Neuronal stem cell (in vitro differentiated cells): ENCODE data around the gene KBTBD8.

Experiments
- DNase-seq: peaks from one replicate; pipeline ENCODE4 v3.0.0-alpha.2; 2013; ENCODE audit warnings: low spot score
- H2AFZ ChIP-seq: one replicate; pipeline ENCODE4 v1.6.1; 2013; ENCODE audit warnings: mild to moderate bottlenecking, low read length, inconsistent platforms
- H2AK5ac ChIP-seq: 2 replicates; pipeline ENCODE4 v1.6.1; 2013; ENCODE audit warnings: low read depth, mild to moderate bottlenecking, inconsistent platforms, low read length, moderate library complexity, mixed read lengths
- H2BK120ac ChIP-seq: 2 replicates; pipeline ENCODE4 v1.6.1; 2013; ENCODE audit warnings: low read depth, mild to moderate bottlenecking, inconsistent platforms, low read length, moderate library complexity, mixed read lengths
- H2BK12ac ChIP-seq: one replicate; pipeline ENCODE4 v1.6.1; 2013; ENCODE audit warnings: low read length, inconsistent platforms
- H2BK15ac ChIP-seq: 2 replicates; pipeline ENCODE4 v1.6.1; 2013; ENCODE audit warnings: mild to moderate bottlenecking, low read length, inconsistent platforms, mixed read lengths
- H2BK5ac ChIP-seq: one replicate; pipeline ENCODE4 v1.6.1; 2013; ENCODE audit warnings: inconsistent platforms, mild to moderate bottlenecking, low read length, moderate library complexity
- H3K14ac ChIP-seq: one replicate; pipeline ENCODE4 v1.6.1; 2013; ENCODE audit warnings: low read length, inconsistent platforms
- H3K18ac ChIP-seq: 2 replicates; pipeline ENCODE4 v1.6.1; 2013; ENCODE audit warnings: low read length, inconsistent platforms
- H3K23ac ChIP-seq: 2 replicates; pipeline ENCODE4 v1.6.1; 2013; ENCODE audit warnings: low read depth, mild to moderate bottlenecking, mixed read lengths, low read length, inconsistent platforms; ENCODE audit not compliant: poor library complexity
- H3K27ac ChIP-seq: replicated peaks from 3 replicates; pipeline ENCODE4 v1.5.1; 2013; ENCODE audit warnings: low read length, inconsistent platforms
- H3K27me3 ChIP-seq, 3 experiments: 2 replicates each; pipeline ENCODE4 v1.6.1; 2013; ENCODE audit warnings: low read length in 3 of 3, mild to moderate bottlenecking in 2 of 3, inconsistent platforms in 1 of 3, low read depth in 1 of 3, mixed read lengths in 1 of 3, moderate library complexity in 1 of 3; ENCODE audit not compliant: control insufficient read depth in 3 of 3, insufficient read depth in 3 of 3
- H3K36me3 ChIP-seq, 2 donors: replicated peaks in 1 of 2; 2 replicates each; pipeline ENCODE4 v1.6.1; 2013; ENCODE audit warnings: low read length in 2 of 2; ENCODE audit not compliant: control insufficient read depth in 2 of 2, insufficient read depth in 2 of 2
- H3K4ac ChIP-seq: 2 replicates; pipeline ENCODE4 v1.6.1; 2013; ENCODE audit warnings: inconsistent platforms, mild to moderate bottlenecking, low read length, moderate library complexity
- H3K4me1 ChIP-seq, 2 donors: 1 replicate in 1 of 2; 2 replicates in 1 of 2; pipeline ENCODE4 v1.6.1; 2013; ENCODE audit warnings: low read length in 2 of 2, low read depth in 1 of 2; ENCODE audit not compliant: control insufficient read depth in 2 of 2, insufficient read depth in 1 of 2
- H3K4me2 ChIP-seq: one replicate; pipeline ENCODE4 v1.6.1; 2013; ENCODE audit warnings: mild to moderate bottlenecking, low read length, inconsistent platforms; ENCODE audit not compliant: insufficient read depth, poor library complexity, severe bottlenecking
- H3K4me3 ChIP-seq, 2 donors: 2 replicates each; pipeline ENCODE4 v1.5.1; 2013; ENCODE audit warnings: low read length in 2 of 2, mild to moderate bottlenecking in 2 of 2, inconsistent platforms in 1 of 2, moderate library complexity in 1 of 2
- H3K79me1 ChIP-seq: one replicate; pipeline ENCODE4 v1.6.1; 2013; ENCODE audit warnings: low read depth, mild to moderate bottlenecking, inconsistent platforms, low read length, moderate library complexity
- H3K9ac ChIP-seq: one replicate; pipeline ENCODE4 v1.6.1; 2013; ENCODE audit warnings: mild to moderate bottlenecking, low read depth, low read length, inconsistent platforms; ENCODE audit not compliant: poor library complexity
- H3K9me3 ChIP-seq, 2 donors: replicated peaks in 1 of 2; 2 replicates each; pipeline versions ENCODE3 to v1.6.1; 2013; ENCODE audit warnings: low read length in 2 of 2, mild to moderate bottlenecking in 2 of 2, inconsistent platforms in 1 of 2, low read depth in 1 of 2, mixed read lengths in 1 of 2, moderate library complexity in 1 of 2; ENCODE audit not compliant: control insufficient read depth in 2 of 2, insufficient read depth in 1 of 2
- H4K8ac ChIP-seq: one replicate; pipeline ENCODE4 v1.6.1; 2013; ENCODE audit warnings: low read depth, mild to moderate bottlenecking, inconsistent platforms, low read length, moderate library complexity
- H4K91ac ChIP-seq: one replicate; pipeline ENCODE4 v1.6.1; 2013; ENCODE audit warnings: low read length, low read depth, mild to moderate bottlenecking, inconsistent platforms; ENCODE audit not compliant: poor library complexity
- WGBS, 2 donors: extraction: QIAGEN DNeasy Blood & Tissue Kit; methylation state at CpG; one replicate each; pipeline ENCODE4 v1.1.7; 2013; ENCODE audit warnings: missing lambda C conversion rate in 2 of 2, mixed read lengths in 1 of 2; ENCODE audit not compliant: insufficient read length in 2 of 2, insufficient replicate concordance in 1 of 2; ENCODE audit errors: extremely low coverage in 2 of 2; 5-methylcytosine and 5-hydroxymethylcytosine counted together

The KBTBD8 gene

GRCh38 chr3:67045711-67046465, 47.8 kb downstream of the KBTBD8 start:
- Histone ChIP-seq H3K27ac (no peak overlapping the region), H4K8ac (no peak overlapping the region), H3K23ac (no peak overlapping the region), H4K91ac (no peak overlapping the region), H2BK12ac (no peak overlapping the region), H3K4me2 (no peak overlapping the region), H3K4me1 (no peaks in the 10 kb centered on the region), H3K4me3 (no peak overlapping the region), H2BK5ac (no peak overlapping the region), H2AK5ac (no peak overlapping the region), H3K27me3 (no peaks in the 10 kb centered on the region), H2AFZ (no peak overlapping the region), H3K36me3 (no peaks in the 10 kb centered on the region), H3K14ac (no peak overlapping the region), H3K79me1 (no peaks in the 10 kb centered on the region), H3K4ac (no peak overlapping the region), H3K9ac (no peak overlapping the region), H2BK120ac (no peak overlapping the region), H3K18ac (no peak overlapping the region), H2BK15ac (no peak overlapping the region), H3K9me3 (peaks cover 0 to 2% of the 10 kb centered on the region in 2 donors)
- WGBS, 2 donors: no CpG with 5 or more reads among the region's 5 CpGs
- no peak for DNase-seq

- H3K79me1 ChIP-seq: no peaks in the 10 kb centered on the region
- H3K27ac ChIP-seq: no peak overlapping the region
- no peak overlapping the region for H2BK5ac ChIP-seq
- no peak overlapping the region for H2AFZ ChIP-seq
- no CpG with 5 or more reads among the region's 2 CpGs for whole genome bisulfite sequencing, 2 donors
- no peaks in the 10 kb centered on the region for H3K27me3 ChIP-seq
- H3K23ac ChIP-seq: no peak overlapping the region
- no peak overlapping the region for H2BK12ac ChIP-seq
- no peaks in the 10 kb centered on the region for H3K4me1 ChIP-seq
- H2BK120ac ChIP-seq: no peak overlapping the region
- H2AK5ac ChIP-seq: no peak overlapping the region
- no peak overlapping the region for H3K4me2 ChIP-seq
- H4K91ac ChIP-seq: no peak overlapping the region
- no peak overlapping the region for H3K4me3 ChIP-seq
- H3K9me3 ChIP-seq: peaks cover 0 to 2% of the 10 kb centered on the region in 2 donors
- no peak overlapping the region for H3K14ac ChIP-seq
- H4K8ac ChIP-seq: no peak overlapping the region
- DNase-seq: no peak
- no peak overlapping the region for H3K9ac ChIP-seq
- no peaks in the 10 kb centered on the region for H3K36me3 ChIP-seq
- H3K4ac ChIP-seq: no peak overlapping the region
- H2BK15ac ChIP-seq: no peak overlapping the region
- no peak overlapping the region for H3K18ac ChIP-seq
Measured at GRCh38 chr3:67047051-67047450, 48.9 kb downstream of the KBTBD8 start.

- Histone ChIP-seq H2BK120ac (no peak overlapping the region), H3K9me3 (peaks cover 0 to 2% of the 10 kb centered on the region in 2 donors), H3K4ac (no peak overlapping the region), H3K27me3 (no peaks in the 10 kb centered on the region), H3K4me1 (no peaks in the 10 kb centered on the region), H3K79me1 (no peaks in the 10 kb centered on the region), H3K36me3 (no peaks in the 10 kb centered on the region), H4K8ac (no peak overlapping the region), H3K27ac (no peak overlapping the region), H3K14ac (no peak overlapping the region), H2BK15ac (no peak overlapping the region), H3K18ac (no peak overlapping the region), H4K91ac (no peak overlapping the region), H3K4me2 (no peak overlapping the region), H2BK12ac (no peak overlapping the region), H3K4me3 (no peak overlapping the region), H2AK5ac (no peak overlapping the region), H3K23ac (no peak overlapping the region), H3K9ac (no peak overlapping the region), H2BK5ac (no peak overlapping the region), H2AFZ (no peak overlapping the region)
- DNase-seq: no peak
- no CpG with 5 or more reads among the region's 2 CpGs for WGBS, 2 donors
Measured at GRCh38 chr3:67048067-67048714, 50.1 kb downstream of the KBTBD8 start.

- Histone ChIP-seq H2BK15ac (no peak overlapping the region), H3K79me1 (no peaks in the 10 kb centered on the region), H3K27me3 (no peaks in the 10 kb centered on the region), H3K4ac (no peak overlapping the region), H3K4me2 (no peak overlapping the region), H3K4me1 (no peaks in the 10 kb centered on the region), H3K27ac (no peak overlapping the region), H3K9ac (no peak overlapping the region), H2BK5ac (no peak overlapping the region), H3K4me3 (no peak overlapping the region), H2BK12ac (no peak overlapping the region), H2AFZ (no peak overlapping the region), H3K9me3 (peaks cover 0 to 2% of the 10 kb centered on the region in 2 donors), H3K18ac (no peak overlapping the region), H4K8ac (no peak overlapping the region), H2BK120ac (no peak overlapping the region), H3K23ac (no peak overlapping the region), H3K14ac (no peak overlapping the region), H3K36me3 (no peaks in the 10 kb centered on the region), H4K91ac (no peak overlapping the region), H2AK5ac (no peak overlapping the region)
- WGBS, 2 donors: no CpG with 5 or more reads among the region's 3 CpGs
- no peak for DNase-seq
Measured at GRCh38 chr3:67048715-67049074, 50.6 kb downstream of the KBTBD8 start.
